ENCODE data around the gene KRTAP1-1.
"Not testable (repeated sequence)": the region's sequence is repeated elsewhere in the genome, so short reads cannot be mapped to it uniquely, and the experiment has no call there.

Gene KRTAP1-1

GRCh38 chr17:41055130-41055529 is 13.9 kb upstream of the KRTAP1-1 start, which contains the start of gene KRTAP2-2:
TSS of gene KRTAP2-2 (minus strand) at chr17:41055230. CDS start at chr17:41055211, 19 bp downstream.
- DNase-seq (ENCODE audit: low spot score): not testable (repeated sequence)

GRCh38 chr17:41054556-41054955 is 13.3 kb upstream of the KRTAP1-1 start:
- not testable (repeated sequence) for DNase-seq (ENCODE audit: low spot score)

GRCh38 chr17:41054025-41054424 is 12.8 kb upstream of the KRTAP1-1 start:
- no peak for DNase-seq (ENCODE audit: low spot score)

- no peak for DNase-seq (ENCODE audit: low spot score)
Observed at GRCh38 chr17:41052566-41052965, 11.3 kb upstream of the KRTAP1-1 start.

GRCh38 chr17:41049110-41049509 is 7.9 kb upstream of the KRTAP1-1 start:
- no peak for DNase-seq (ENCODE audit: low spot score)

- no peak for DNase-seq (ENCODE audit: low spot score)
Observed at GRCh38 chr17:41048441-41048840, 7.2 kb upstream of the KRTAP1-1 start.

GRCh38 chr17:41046735-41047465 is 5.7 kb upstream of the KRTAP1-1 start, which contains the start of gene KRTAP2-1:
TSS of gene KRTAP2-1 (minus strand) at chr17:41047316. CDS start at chr17:41047267, 49 bp downstream.
- not testable (repeated sequence) for DNase-seq (ENCODE audit: low spot score)

DNA sequence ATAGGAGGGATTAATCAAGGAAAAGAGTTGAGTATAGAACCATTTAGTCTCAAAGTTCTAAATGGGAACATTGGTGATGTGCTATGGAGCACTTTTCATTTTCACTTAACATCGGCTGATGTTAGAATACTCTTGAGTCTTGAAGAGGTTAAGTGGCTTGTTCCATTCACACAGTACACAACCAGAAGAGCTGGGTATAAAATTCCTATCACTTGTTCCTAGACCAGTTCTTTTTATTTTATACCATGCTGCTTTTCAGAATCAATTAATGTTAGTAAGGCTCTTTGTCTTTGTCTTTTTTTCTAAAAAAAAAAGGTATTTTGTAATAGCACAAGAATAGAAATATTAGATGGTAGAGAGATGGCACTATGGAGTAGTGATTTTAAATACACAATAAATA is 1.7 kb upstream of the KRTAP1-1 start:
- DNase-seq (ENCODE audit: low spot score): no peak

- DNase-seq (ENCODE audit: low spot score): no peak
Observed at GRCh38 chr17:41037853-41038350, 3.3 kb downstream of the KRTAP1-1 start.

DNA sequence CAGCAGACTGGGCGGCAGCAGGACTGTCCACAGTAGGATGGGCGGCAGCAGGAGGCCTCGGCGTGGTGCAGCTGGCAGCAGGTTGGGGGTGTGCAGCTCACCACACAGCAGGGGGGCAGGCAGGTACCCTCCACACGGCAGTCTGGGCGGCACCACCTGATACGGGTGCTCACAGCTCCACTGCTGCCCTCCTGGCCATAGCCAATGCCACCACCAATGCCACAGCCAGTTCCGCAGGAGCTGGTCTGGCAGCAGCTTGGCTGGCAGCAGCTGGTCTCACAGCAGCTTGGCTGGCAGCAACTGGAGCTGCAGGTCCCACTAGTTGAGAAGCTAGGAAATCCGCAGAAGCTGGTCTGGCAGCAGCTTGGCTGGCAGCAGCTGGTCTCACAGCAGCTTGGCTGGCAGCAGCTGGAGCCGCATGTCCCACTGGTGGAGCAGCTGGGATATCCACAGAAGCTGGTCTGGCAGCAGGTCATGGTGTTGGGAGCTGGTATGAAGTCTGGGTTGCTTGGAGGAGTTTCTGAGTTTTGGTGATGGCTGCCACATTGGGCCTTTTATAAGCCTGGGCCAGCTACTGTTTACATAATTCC is 6.8 kb downstream of the KRTAP1-1 start, which contains the start of gene KRTAP1-3:
TSS of gene KRTAP1-3 (minus strand) at position 529 of the 590 bp plus-strand sequence. CDS start at position 476, 53 bp downstream.
- DNase-seq (ENCODE audit: low spot score): not testable (repeated sequence)

DNA sequence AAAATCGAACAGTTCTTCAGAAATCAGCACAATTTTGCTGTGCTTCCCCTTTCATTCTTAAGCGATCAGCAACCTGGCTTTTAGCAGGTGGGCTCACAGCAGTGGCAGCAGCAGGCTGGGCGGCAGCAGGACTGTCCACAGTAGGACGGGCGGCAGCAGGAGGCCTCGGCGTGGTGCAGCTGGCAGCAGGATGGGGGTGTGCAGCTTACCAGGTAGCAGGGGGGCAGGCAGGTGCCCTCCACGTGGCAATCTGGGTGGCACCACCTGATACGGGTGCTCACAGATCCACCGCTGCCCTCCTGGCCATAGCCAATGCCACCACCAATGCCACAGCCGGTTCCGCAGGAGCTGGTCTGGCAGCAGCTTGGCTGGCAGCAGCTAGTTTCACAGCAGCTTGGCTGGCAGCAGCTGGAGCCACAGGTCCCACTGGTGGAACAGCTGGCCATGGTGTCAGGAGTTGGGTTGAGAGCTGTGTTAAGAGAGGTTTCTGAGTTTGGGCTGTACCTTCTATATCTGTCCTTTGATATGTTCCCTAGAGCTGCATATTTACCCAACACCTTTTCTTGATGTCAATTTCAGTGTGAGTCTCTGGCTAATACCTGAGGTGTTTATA is 11.5 kb downstream of the KRTAP1-1 start, which contains the start of gene KRTAP1-4:
TSS of gene KRTAP1-4 (minus strand) at position 563 of the 613 bp plus-strand sequence. CDS start at position 446, 117 bp downstream.
- DNase-seq (ENCODE audit: low spot score): no peak

GRCh38 chr17:41026715-41027471 is 14.4 kb downstream of the KRTAP1-1 start, which contains the start of gene KRTAP1-5:
TSS of gene KRTAP1-5 (minus strand) at chr17:41027208. CDS start at chr17:41027155, 53 bp downstream.
- no peak for DNase-seq (ENCODE audit: low spot score)

DNA sequence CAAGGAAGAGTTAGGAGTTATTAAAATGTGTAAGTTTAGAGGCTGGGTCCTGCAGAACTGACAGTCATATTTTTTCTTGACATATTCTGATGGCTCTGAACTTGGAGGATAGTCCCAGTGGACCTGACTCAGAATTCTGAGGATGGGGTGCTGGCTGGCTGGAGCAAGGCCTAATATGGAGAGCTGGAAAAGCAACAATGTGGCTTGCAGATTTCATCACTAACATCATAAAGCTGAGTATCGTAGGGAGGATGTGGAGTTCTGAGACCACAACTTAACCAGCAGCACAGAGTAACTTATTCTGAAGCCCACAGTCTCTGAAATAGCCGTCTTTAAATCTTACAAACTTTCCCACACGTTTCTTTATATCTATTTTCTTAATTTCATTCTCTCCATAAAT is 16.6 kb downstream of the KRTAP1-1 start:
- DNase-seq (ENCODE audit: low spot score): no peak

DNA sequence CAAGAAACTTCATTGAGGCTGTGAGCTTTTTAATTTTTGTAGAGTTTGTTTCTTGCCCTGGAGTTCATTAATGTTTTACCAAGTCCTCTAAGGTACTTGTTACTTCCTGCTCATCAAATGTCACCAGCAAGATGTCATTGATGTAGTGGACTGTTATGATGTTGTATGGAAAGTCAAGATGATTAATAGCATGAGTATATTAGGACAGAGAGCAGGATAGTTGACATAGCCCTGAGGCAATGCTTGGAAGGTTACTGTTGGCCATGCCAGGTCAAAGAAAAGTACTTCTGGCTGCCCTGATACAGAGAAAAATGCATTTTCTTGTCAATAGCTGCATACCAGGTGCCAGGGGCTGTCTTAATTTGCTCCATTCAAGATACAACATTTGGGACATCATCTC is 20.9 kb downstream of the KRTAP1-1 start:
- no peak for DNase-seq (ENCODE audit: low spot score)

DNA sequence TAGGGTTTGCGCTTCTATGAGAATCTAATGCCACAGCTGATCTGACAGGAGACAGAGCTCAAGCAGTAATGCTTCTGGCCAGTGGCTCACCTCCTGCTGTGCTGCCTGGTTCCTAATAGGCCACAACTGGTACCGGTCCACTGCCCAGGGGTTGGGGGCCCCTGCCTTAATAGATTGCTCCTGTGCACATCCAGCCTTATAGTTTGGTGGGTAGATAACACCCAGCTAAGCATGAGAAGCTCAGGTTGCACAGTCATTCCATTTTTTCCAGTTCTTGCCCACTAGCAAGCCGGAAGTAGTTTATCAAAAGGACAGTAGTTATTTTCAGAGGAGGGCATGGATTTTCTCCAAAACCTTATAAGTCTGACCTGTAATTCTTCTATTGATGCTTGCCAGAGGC is 21.8 kb downstream of the KRTAP1-1 start:
- no peak for DNase-seq (ENCODE audit: low spot score)

GRCh38 chr17:41018541-41018940 is 22.7 kb downstream of the KRTAP1-1 start:
- no peak for DNase-seq (ENCODE audit: low spot score)

GRCh38 chr17:41016578-41017215 is 24.6 kb downstream of the KRTAP1-1 start:
- DNase-seq (ENCODE audit: low spot score): no peak

DNA sequence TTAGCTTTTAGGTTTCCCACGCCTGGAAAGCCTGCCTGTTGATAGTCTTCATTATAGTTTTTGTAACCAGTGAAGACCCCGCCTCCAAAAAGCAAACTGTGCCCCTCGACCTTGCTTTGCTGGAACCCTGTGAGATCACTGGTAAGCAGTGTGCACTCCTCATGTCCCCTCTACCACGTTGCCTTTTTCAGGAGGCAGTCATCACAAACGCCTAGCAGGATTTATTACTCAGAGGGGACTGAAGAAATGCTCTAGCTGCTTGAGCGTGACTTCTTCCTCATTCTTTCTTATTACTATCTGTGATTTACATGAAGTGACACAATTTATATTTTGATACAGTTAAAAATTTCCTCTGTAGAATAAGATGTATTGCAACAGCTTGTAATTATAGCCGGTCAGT is 25.8 kb downstream of the KRTAP1-1 start:
- DNase-seq (ENCODE audit: low spot score): no peak

GRCh38 chr17:41013606-41014005 is 27.6 kb downstream of the KRTAP1-1 start:
- no peak for DNase-seq (ENCODE audit: low spot score)

DNA sequence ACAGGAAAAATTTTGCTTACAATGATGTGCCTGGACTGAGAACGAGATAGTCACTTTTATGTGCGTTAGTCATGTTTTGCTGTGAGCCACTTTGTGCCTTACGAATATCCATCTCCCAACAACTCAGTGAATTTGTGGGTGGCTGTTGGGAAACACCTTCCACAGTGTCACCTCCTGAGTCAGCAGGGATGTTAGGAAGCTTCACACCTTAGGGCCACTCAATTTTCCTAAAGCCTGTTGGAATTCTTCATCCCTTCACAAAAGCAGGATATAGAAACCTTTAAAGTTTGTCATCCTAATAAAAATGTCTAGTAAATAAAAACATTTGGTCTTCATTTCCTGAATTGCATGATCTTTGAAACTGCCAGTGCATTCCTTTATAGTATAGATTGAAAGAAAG is 28.1 kb downstream of the KRTAP1-1 start:
- DNase-seq (ENCODE audit: low spot score): no peak

All from ecto neural progenitor cell (in vitro differentiated cells).